NB4 (cell line): ENCODE data around the gene CHAMP1.

Experiments used
- DNase-seq: peaks from one replicate; pipeline ENCODE4 v3.0.0; 2010; ENCODE audit warnings: low read depth
- H3K4me3 ChIP-seq: one replicate; pipeline ENCODE4 v1.5.1; 2011; ENCODE audit warnings: mild to moderate bottlenecking, low read depth, low read length, moderate library complexity
- MYC ChIP-seq: IDR thresholded peaks from 2 replicates; pipeline ENCODE4 v1.6.1; 2011; ENCODE audit warnings: low read depth, low read length
- POLR2A ChIP-seq: IDR thresholded peaks from 2 replicates; pipeline ENCODE4 v1.6.1; 2011; ENCODE audit warnings: mild to moderate bottlenecking; ENCODE audit not compliant: insufficient read length; ENCODE audit errors: extremely low read depth
- TF ChIP-seq, protein P1 (sequence below): IDR thresholded peaks from one replicate; pipeline ENCODE4 v1.5.1; 2012; ENCODE audit warnings: low read depth, low read length
- TF ChIP-seq, protein P2 (sequence below): IDR thresholded peaks from 2 replicates; pipeline ENCODE4 v1.6.1; 2011; ENCODE audit warnings: low read depth, low read length

CHAMP1 gene

GRCh38 chr13:114283576-114283975 lies 30.7 kb upstream of the CHAMP1 start:
- peak; percentile 41 for DNase-seq
- TF ChIP-seq, protein P1, sequence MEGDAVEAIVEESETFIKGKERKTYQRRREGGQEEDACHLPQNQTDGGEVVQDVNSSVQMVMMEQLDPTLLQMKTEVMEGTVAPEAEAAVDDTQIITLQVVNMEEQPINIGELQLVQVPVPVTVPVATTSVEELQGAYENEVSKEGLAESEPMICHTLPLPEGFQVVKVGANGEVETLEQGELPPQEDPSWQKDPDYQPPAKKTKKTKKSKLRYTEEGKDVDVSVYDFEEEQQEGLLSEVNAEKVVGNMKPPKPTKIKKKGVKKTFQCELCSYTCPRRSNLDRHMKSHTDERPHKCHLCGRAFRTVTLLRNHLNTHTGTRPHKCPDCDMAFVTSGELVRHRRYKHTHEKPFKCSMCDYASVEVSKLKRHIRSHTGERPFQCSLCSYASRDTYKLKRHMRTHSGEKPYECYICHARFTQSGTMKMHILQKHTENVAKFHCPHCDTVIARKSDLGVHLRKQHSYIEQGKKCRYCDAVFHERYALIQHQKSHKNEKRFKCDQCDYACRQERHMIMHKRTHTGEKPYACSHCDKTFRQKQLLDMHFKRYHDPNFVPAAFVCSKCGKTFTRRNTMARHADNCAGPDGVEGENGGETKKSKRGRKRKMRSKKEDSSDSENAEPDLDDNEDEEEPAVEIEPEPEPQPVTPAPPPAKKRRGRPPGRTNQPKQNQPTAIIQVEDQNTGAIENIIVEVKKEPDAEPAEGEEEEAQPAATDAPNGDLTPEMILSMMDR, result no peak
- TF ChIP-seq POLR2A, result no peak
- H3K4me3 ChIP-seq, result peak overlapping the region; percentile 8

GRCh38 chr13:114284680-114285079 lies 29.6 kb upstream of the CHAMP1 start:
- H3K4me3 ChIP-seq, result no peak overlapping the region
- no peak for DNase-seq
- TF ChIP-seq MYC, result no peak
- TF ChIP-seq POLR2A, result no peak
- TF ChIP-seq, protein P2, sequence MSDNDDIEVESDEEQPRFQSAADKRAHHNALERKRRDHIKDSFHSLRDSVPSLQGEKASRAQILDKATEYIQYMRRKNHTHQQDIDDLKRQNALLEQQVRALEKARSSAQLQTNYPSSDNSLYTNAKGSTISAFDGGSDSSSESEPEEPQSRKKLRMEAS, result no peak
- TF ChIP-seq, protein P1, result no peak

- TF ChIP-seq MYC (no peak), POLR2A (no peak)
- TF ChIP-seq, protein P2, result no peak
- TF ChIP-seq, protein P1, result no peak
- H3K4me3 ChIP-seq, result no peak overlapping the region
- DNase-seq, result no peak
Measured at GRCh38 chr13:114285166-114285808, 29.0 kb upstream of the CHAMP1 start.

DNA sequence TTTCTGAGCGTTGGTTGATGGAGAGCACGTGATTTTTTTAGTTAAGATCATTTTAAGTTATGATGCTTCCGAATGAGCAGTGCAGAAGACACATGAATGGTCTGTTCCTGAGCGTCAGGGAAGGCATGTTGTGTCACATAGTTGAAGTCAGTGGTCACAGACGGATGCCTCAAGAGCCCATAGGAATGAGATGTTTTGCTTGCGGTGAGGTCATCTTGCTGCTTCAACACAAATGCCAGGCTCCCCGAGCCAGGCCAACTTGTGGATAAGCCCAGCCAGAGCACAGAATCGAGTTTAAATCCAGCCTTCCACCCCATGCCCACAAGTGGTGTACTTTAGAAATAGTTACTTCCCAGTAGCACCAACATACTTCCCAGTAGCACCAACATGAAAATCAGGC lies 27.5 kb upstream of the CHAMP1 start:
- H3K4me3 ChIP-seq, result no peak overlapping the region
- no peak for TF ChIP-seq POLR2A
- TF ChIP-seq, protein P2, result no peak
- TF ChIP-seq, protein P1, result no peak
- DNase-seq, result no peak

DNA sequence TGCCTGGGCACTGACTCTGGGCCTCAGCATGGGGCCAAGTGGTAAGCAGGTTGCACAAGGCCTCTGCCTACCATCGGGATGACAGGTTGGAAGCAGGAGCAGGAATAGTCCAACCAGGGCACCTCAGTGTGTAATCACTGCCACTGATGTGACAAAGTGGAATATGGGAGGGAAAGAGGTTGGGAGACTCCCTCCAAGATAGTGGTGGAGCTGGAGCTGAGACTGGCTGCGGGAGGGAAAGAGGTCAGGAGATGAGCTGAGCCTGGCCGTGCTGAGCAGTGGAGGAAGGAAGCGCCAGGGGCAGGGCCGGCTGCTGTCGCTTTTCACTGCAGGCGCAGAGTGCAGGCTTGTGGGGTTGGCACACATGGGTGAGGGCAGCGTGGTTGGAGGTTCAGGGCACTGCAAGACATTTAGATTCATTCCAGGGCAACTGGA lies 26.1 kb upstream of the CHAMP1 start:
- no peak for DNase-seq
- TF ChIP-seq MYC (no peak), POLR2A (no peak)
- TF ChIP-seq, protein P1, result no peak
- TF ChIP-seq, protein P2, result no peak
- H3K4me3 ChIP-seq, result no peak overlapping the region

- TF ChIP-seq, protein P1, result no peak
- TF ChIP-seq POLR2A (no peak), MYC (no peak)
- TF ChIP-seq, protein P2, result no peak
- no peak overlapping the region for H3K4me3 ChIP-seq
- no peak for DNase-seq
Measured at GRCh38 chr13:114296448-114296847, 17.9 kb upstream of the CHAMP1 start.
